ENCODE measurements around the gene STK40.

- TF ChIP-seq, protein P1, sequence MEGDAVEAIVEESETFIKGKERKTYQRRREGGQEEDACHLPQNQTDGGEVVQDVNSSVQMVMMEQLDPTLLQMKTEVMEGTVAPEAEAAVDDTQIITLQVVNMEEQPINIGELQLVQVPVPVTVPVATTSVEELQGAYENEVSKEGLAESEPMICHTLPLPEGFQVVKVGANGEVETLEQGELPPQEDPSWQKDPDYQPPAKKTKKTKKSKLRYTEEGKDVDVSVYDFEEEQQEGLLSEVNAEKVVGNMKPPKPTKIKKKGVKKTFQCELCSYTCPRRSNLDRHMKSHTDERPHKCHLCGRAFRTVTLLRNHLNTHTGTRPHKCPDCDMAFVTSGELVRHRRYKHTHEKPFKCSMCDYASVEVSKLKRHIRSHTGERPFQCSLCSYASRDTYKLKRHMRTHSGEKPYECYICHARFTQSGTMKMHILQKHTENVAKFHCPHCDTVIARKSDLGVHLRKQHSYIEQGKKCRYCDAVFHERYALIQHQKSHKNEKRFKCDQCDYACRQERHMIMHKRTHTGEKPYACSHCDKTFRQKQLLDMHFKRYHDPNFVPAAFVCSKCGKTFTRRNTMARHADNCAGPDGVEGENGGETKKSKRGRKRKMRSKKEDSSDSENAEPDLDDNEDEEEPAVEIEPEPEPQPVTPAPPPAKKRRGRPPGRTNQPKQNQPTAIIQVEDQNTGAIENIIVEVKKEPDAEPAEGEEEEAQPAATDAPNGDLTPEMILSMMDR (IDR thresholded peaks at IDR 0.05) = no peak
- TF ChIP-seq POLR2A (IDR thresholded peaks at IDR 0.05) (peak in 1 of 4 donors; percentile 40), POLR2AphosphoS5 (IDR thresholded peaks at IDR 0.05) (no peak), EP300 (IDR thresholded peaks at IDR 0.05) (no peak)
These were observed 62.7 kb downstream of the STK40 start for GRCh38 chr1:36322786-36323635.

Measured in upper lobe of left lung (tissue), 4 donors.